HepG2 (cell line): ENCODE results near the gene HSP90AB1. TPM values are rescaled to one million over a fixed set of nuclear protein-coding genes. Genes with fewer than 3 reads are reported as not detected.

ENCODE experiments used
- ATAC-seq: fragments of 200-7000 bp; cut with Tn5 transposase; 3 replicates; pipeline ENCODE4 v1.9.1; 2020; ENCODE audit warnings: mild to moderate bottlenecking, moderate library complexity
- BruUV-seq: library from RNA; stranded (reverse); fragments of 400-500 nt; replicated peaks from 2 replicates; lab custom pipeline; 2021; lab: Mats Ljungman, UMichigan
- CTCF ChIA-PET: fragments of 300-600 bp; formaldehyde crosslinking; extraction: SDS; loops from one replicate; lab custom pipeline; 2021; ENCODE audit warnings: low total read pairs, inconsistent platforms, low intra/inter-chr PET ratio; lab: Yijun Ruan, JAX
- POLR2A ChIA-PET: fragments of 350-600 bp; sonication (Branson Sonifier 250); formaldehyde crosslinking; loops from one replicate; lab custom pipeline; 2020; ENCODE audit warnings: antibody characterized with exemption, inconsistent platforms; lab: Yijun Ruan, JAX
- DNase-seq: peaks from one replicate; pipeline ENCODE4 v3.0.0-alpha.2; 2015; ENCODE audit warnings: low spot score
- FAIRE-seq: peaks from 3 replicates; lab custom pipeline; 2011; peaks lifted over from hg19 to GRCh38; lab: Jason Lieb, UNC
- H2AFZ ChIP-seq: one replicate; pipeline ENCODE4 v1.6.1; 2011; ENCODE audit warnings: low read length, inconsistent platforms
- H3K27ac ChIP-seq: fragments of 300-600 bp; 3 replicates; pipeline ENCODE4 v1.8.0; 2011; ENCODE audit warnings: mixed run types, mild to moderate bottlenecking, mixed read lengths, low read length, inconsistent platforms; ENCODE audit not compliant: insufficient read depth; ENCODE audit errors: extremely low read length
- H3K27me3 ChIP-seq, 2 experiments: fragments of 200-600 bp in 1 of 2; 2 replicates in 1 of 2; 3 replicates in 1 of 2; pipeline versions ENCODE4 v1.6.0 to v1.8.0; 2011; ENCODE audit warnings: low read length in 2 of 2, mild to moderate bottlenecking in 2 of 2, moderate library complexity in 2 of 2, inconsistent platforms in 1 of 2; ENCODE audit not compliant: insufficient read depth in 2 of 2, control insufficient read depth in 1 of 2
- H3K36me3 ChIP-seq, 2 experiments: fragments of 200-600 bp in 1 of 2; replicated peaks in 1 of 2; 2 replicates in 1 of 2; 3 replicates in 1 of 2; pipeline versions ENCODE4 v1.5.1 to v1.8.0; 2011; ENCODE audit warnings: low read length in 2 of 2, inconsistent platforms in 1 of 2; ENCODE audit not compliant: insufficient read depth in 2 of 2, control insufficient read depth in 1 of 2
- H3K4me1 ChIP-seq: 2 replicates; pipeline ENCODE4 v1.5.1; 2012; ENCODE audit warnings: low read length, inconsistent platforms; ENCODE audit not compliant: insufficient read depth
- H3K4me2 ChIP-seq: 2 replicates; pipeline ENCODE4 v1.6.0; 2011; ENCODE audit warnings: low read depth, low read length, inconsistent platforms
- H3K4me3 ChIP-seq, 3 experiments: fragments of 200-600 bp in 1 of 3; sonication (generic), shearing (Covaris generic) in 1 of 3; replicated peaks in 1 of 3; 2 replicates each; pipeline ENCODE4 v1.5.1; 2011 to 2016; ENCODE audit warnings: low read length in 3 of 3, inconsistent platforms in 2 of 3, low read depth in 2 of 3, mild to moderate bottlenecking in 2 of 3, control low read depth in 1 of 3, mixed read lengths in 1 of 3; ENCODE audit not compliant: insufficient read depth in 1 of 3
- H3K79me2 ChIP-seq: one replicate; pipeline ENCODE4 v1.6.1; 2011; ENCODE audit warnings: low read length, inconsistent platforms; ENCODE audit not compliant: insufficient read depth
- H3K9ac ChIP-seq: 2 replicates; pipeline ENCODE4 v1.6.0; 2011; ENCODE audit warnings: mild to moderate bottlenecking, low read depth, low read length, inconsistent platforms; ENCODE audit not compliant: insufficient read depth
- H3K9me3 ChIP-seq: 2 replicates; pipeline ENCODE4 v1.5.1; 2012; ENCODE audit warnings: mild to moderate bottlenecking, low read length
- H4K20me1 ChIP-seq: 2 replicates; pipeline ENCODE4 v1.6.0; 2011; ENCODE audit warnings: inconsistent platforms, mild to moderate bottlenecking, low read length, moderate library complexity; ENCODE audit not compliant: insufficient read depth
- BCL6 ChIP-seq: IDR thresholded peaks from 2 replicates; pipeline ENCODE4 v1.6.1; 2016; ENCODE audit warnings: missing genetic modification reagents, missing compliant biosample characterization
- EEA1 ChIP-seq: sonication (generic); formaldehyde crosslinking; IDR thresholded peaks from 2 replicates; pipeline ENCODE4 v1.5.1; 2020; ENCODE audit warnings: mild to moderate bottlenecking, missing genetic modification reagents, borderline replicate concordance
- HDAC1 ChIP-seq: sonication (generic); formaldehyde crosslinking; IDR thresholded peaks from 2 replicates; pipeline ENCODE4 v1.5.1; 2020; ENCODE audit warnings: mild to moderate bottlenecking, missing genetic modification reagents
- HOXD1 ChIP-seq: sonication (generic); formaldehyde crosslinking; IDR thresholded peaks from 2 replicates; pipeline ENCODE4 v1.5.0; 2020; ENCODE audit warnings: missing genetic modification reagents
- SKIL ChIP-seq: sonication (generic); formaldehyde crosslinking; IDR thresholded peaks from 2 replicates; pipeline ENCODE4 v1.8.0; 2022; ENCODE audit warnings: missing genetic modification reagents, mild to moderate bottlenecking, moderate library complexity, borderline replicate concordance
- ZBTB20 ChIP-seq: sonication (generic); formaldehyde crosslinking; IDR thresholded peaks from 2 replicates; pipeline ENCODE4 v1.8.1; 2023; ENCODE audit warnings: missing genetic modification reagents, low read depth, mild to moderate bottlenecking, borderline replicate concordance
- ZBTB39 ChIP-seq: sonication (generic); formaldehyde crosslinking; IDR thresholded peaks from 2 replicates; pipeline ENCODE4 v1.5.0; 2020; ENCODE audit warnings: missing genetic modification reagents
- ZNF251 ChIP-seq: sonication (generic); formaldehyde crosslinking; IDR thresholded peaks from 2 replicates; pipeline ENCODE4 v1.9.0; 2021; ENCODE audit warnings: mild to moderate bottlenecking, missing genetic modification reagents
- ZNF563 ChIP-seq: sonication (generic); formaldehyde crosslinking; IDR thresholded peaks from 2 replicates; pipeline ENCODE4 v1.8.0; 2022; ENCODE audit warnings: mild to moderate bottlenecking, moderate library complexity, missing genetic modification reagents
- ZNF572 ChIP-seq: sonication (generic); formaldehyde crosslinking; IDR thresholded peaks from 2 replicates; pipeline ENCODE4 v1.5.1; 2020; ENCODE audit warnings: mild to moderate bottlenecking, missing genetic modification reagents
- WGBS: methylation state at CpG from one replicate; pipeline ENCODE4 v1.1.6; 2017; ENCODE audit warnings: low lambda C conversion rate; 5-methylcytosine and 5-hydroxymethylcytosine counted together
- in situ Hi-C: cut with HindIII; loops from 2 replicates; pipeline ENCODE4 v1.10.0; 2017; ENCODE audit warnings: low pct_unique_long_range_greater_than_20kb; ENCODE audit not compliant: extremely low pct_ligation_motif_present
- intact Hi-C: fragments of 100-400 bp; cut with micrococcal nuclease; formaldehyde crosslinking; loops from one replicate; pipeline ENCODE4 v1.10.0; 2022; ENCODE audit not compliant: unreplicated experiment
- polyA plus RNA-seq, 8 experiments: library from polyadenylated mRNA; depleted of rRNA in 3 of 8; stranded (reverse) in 7 of 8; unstranded in 1 of 8; fragments of >200 nt; fragmentation: Illumina TruSeq in 4 of 8; extraction: Trizol in 4 of 8; gene quantifications; 2 replicates each; pipeline versions ENCODE4 v1.2.1 to v1.2.3, GENCODE V29; 2011 to 2016; ENCODE audit warnings: low read depth in 4 of 8, missing spikeins in 1 of 8, mixed read lengths in 1 of 8; ENCODE audit not compliant: insufficient read depth in 1 of 8
- total RNA-seq, 5 experiments: library from RNA; depleted of rRNA; stranded (reverse); fragments of >200 nt; fragmentation: Illumina TruSeq; extraction: Trizol; gene quantifications; 2 replicates each; pipeline ENCODE4 v1.2.3, GENCODE V29; 2016; ENCODE audit warnings: low read depth in 1 of 5

HSP90AB1 gene
- total and polyA plus RNA-seq, 2 of the 13 experiments (the other 11 are each of a cell fraction or from before 2014, with no cell fraction given) = 1,325 to 1,472 TPM

- intact Hi-C loops = no loop called here
- FAIRE-seq = no peak
Measured at GRCh38 chr6:44225579-44226325, 21.1 kb upstream of the HSP90AB1 start.

GRCh38 chr6:44226368-44227147 lies 20.3 kb upstream of the HSP90AB1 start:
- ChIA-PET POLR2A (no interaction called here), CTCF (no interaction called here)
- Histone ChIP-seq H3K9me3 (no peaks in the 10 kb centered on the region), H3K27ac (no peak overlapping the region), H3K27me3 (0 out of 5 replicates have a peak, but pooled peaks cover 0 to 1% of the 10 kb centered on the region in 2 experiments), H3K4me3 (no peak overlapping the region), H3K79me2 (peaks cover 17% of the 10 kb centered on the region), H3K4me1 (peaks cover 65% of the 10 kb centered on the region), H4K20me1 (no peaks in the 10 kb centered on the region), H3K9ac (no peak overlapping the region), H3K4me2 (no peak overlapping the region), H2AFZ (no peak overlapping the region), H3K36me3 (peaks cover 7 to 13% of the 10 kb centered on the region in 2 experiments; a peak in 4 of 5 replicates)
- FAIRE-seq (no peak), DNase-seq (no peak), ATAC-seq (no peak)
- intact Hi-C loops = no loop called here
- no TSS peak for BruUV-seq
- 90% methylated on average over 15 of the region's 15 CpGs for WGBS
- in situ Hi-C loops = no loop called here
- TF ChIP-seq ZNF251 = no peak
- TF ChIP-seq ZBTB39 (CRISPR knock-in tag) = no peak
- TF ChIP-seq ZNF572 = no peak
- TF ChIP-seq HDAC1 (CRISPR knock-in tag) = no peak
- no peak for TF ChIP-seq ZBTB20 (CRISPR knock-in tag)
- TF ChIP-seq SKIL = 0 out of 2 replicates have a peak, but pooled peaks have one; percentile 15
- TF ChIP-seq EEA1 (CRISPR knock-in tag) = peak; percentile 33; the same call in 1 of the 2 replicates

More at GRCh38 chr6:44225579-44226325, 21.1 kb upstream of the HSP90AB1 start:
- no peak overlapping the region for H3K4me2 ChIP-seq
- H3K9me3 ChIP-seq = no peaks in the 10 kb centered on the region
- no peak overlapping the region for H3K4me3 ChIP-seq
- H3K27ac ChIP-seq = no peak overlapping the region
- peaks cover 73% of the 10 kb centered on the region for H3K4me1 ChIP-seq
- ChIA-PET POLR2A (interaction anchor here (0.9 kb wide), 1 partner anchor 21 kb away, joined by 3 read pairs; the partner anchor contains the start of gene HSP90AB1), CTCF (no interaction called here)
- H4K20me1 ChIP-seq = no peaks in the 10 kb centered on the region
- 0 out of 5 replicates have a peak, but pooled peaks cover 0 to 1% of the 10 kb centered on the region in 2 experiments for H3K27me3 ChIP-seq
- H2AFZ ChIP-seq = no peak overlapping the region
- H3K9ac ChIP-seq = no peak overlapping the region
- TF ChIP-seq ZNF563 (CRISPR knock-in tag) (0 out of 2 replicates have a peak, but pooled peaks have one; percentile 23), BCL6 (CRISPR knock-in tag) (peak; percentile 54; the same call in 1 of the 2 replicates), HOXD1 (CRISPR knock-in tag) (no peak)
- DNase-seq (no peak), ATAC-seq (no peak)
- in situ Hi-C loops = no loop called here
- H3K36me3 ChIP-seq = peaks cover 6 to 10% of the 10 kb centered on the region in 2 experiments; a peak in 4 of 5 replicates
- BruUV-seq = no TSS peak
- WGBS = 84% methylated on average over 8 of the region's 8 CpGs
- H3K79me2 ChIP-seq = peaks cover 17% of the 10 kb centered on the region
